Karpas-422 (cell line): Measurements from ENCODE around the gene ID1. TPM values are rescaled to one million over a fixed set of nuclear protein-coding genes. Genes with fewer than 3 reads are reported as not detected.

Source experiments
- DNase-seq: peaks from one replicate; pipeline ENCODE4 v3.0.0-alpha.2; 2015
- H2AFZ ChIP-seq: fragments of 200-600 bp; sonication (generic); 2 replicates; pipeline ENCODE4 v1.6.1; 2014; ENCODE audit warnings: antibody characterized with exemption, low read length, mixed read lengths
- H3K27ac ChIP-seq: fragments of 200-600 bp; sonication (generic); 2 replicates; pipeline ENCODE4 v1.5.1; 2014; ENCODE audit warnings: mild to moderate bottlenecking, low read length, moderate library complexity
- H3K27me3 ChIP-seq: fragments of 200-600 bp; sonication (generic); 2 replicates; pipeline ENCODE4 v1.6.1; 2014; ENCODE audit warnings: low read length, mixed read lengths
- H3K36me3 ChIP-seq: fragments of 200-600 bp; sonication (generic); 2 replicates; pipeline ENCODE4 v1.6.1; 2014; ENCODE audit warnings: low read length, mixed read lengths; ENCODE audit not compliant: insufficient read depth
- H3K4me1 ChIP-seq: fragments of 200-600 bp; sonication (generic); 2 replicates; pipeline ENCODE4 v1.6.1; 2014; ENCODE audit warnings: mild to moderate bottlenecking, low read length, mixed read lengths
- H3K4me2 ChIP-seq: fragments of 200-600 bp; sonication (generic); 2 replicates; pipeline ENCODE4 v1.6.1; 2014; ENCODE audit warnings: low read length, low read depth, mild to moderate bottlenecking; ENCODE audit not compliant: poor library complexity, severe bottlenecking
- H3K4me3 ChIP-seq: fragments of 200-600 bp; sonication (generic); 2 replicates; pipeline ENCODE4 v1.5.1; 2014; ENCODE audit warnings: mild to moderate bottlenecking, antibody characterized with exemption, low read length, mixed read lengths
- H3K79me2 ChIP-seq: fragments of 200-600 bp; sonication (generic); 2 replicates; pipeline ENCODE4 v1.6.1; 2014; ENCODE audit warnings: mild to moderate bottlenecking, low read length, mixed read lengths
- H3K9ac ChIP-seq: fragments of 200-600 bp; sonication (generic); 2 replicates; pipeline ENCODE4 v1.6.0; 2014; ENCODE audit warnings: low read length
- H3K9me2 ChIP-seq: fragments of 200-600 bp; sonication (generic), shearing (Covaris generic); replicated peaks from 2 replicates; pipeline ENCODE4 v1.6.0; 2014; ENCODE audit warnings: mild to moderate bottlenecking, low read length, moderate library complexity; ENCODE audit not compliant: insufficient read depth
- H3K9me3 ChIP-seq: fragments of 300-700, 200-600 bp; sonication (generic); 2 replicates; pipeline ENCODE4 v1.6.1; 2014; ENCODE audit warnings: low read length, mixed read lengths
- H4K20me1 ChIP-seq: fragments of 200-600 bp; sonication (generic); 2 replicates; pipeline ENCODE4 v1.6.1; 2014; ENCODE audit warnings: mild to moderate bottlenecking, antibody characterized with exemption, low read length, low read depth; ENCODE audit not compliant: insufficient read depth
- total RNA-seq: library from RNA; depleted of rRNA; stranded (reverse); fragments of >200 nt; shearing (Covaris generic); gene quantifications from 2 replicates; pipeline ENCODE4 v1.2.3, GENCODE V29; 2014; ENCODE audit warnings: low replicate concordance; rRNA removed

The ID1 gene, protein sequence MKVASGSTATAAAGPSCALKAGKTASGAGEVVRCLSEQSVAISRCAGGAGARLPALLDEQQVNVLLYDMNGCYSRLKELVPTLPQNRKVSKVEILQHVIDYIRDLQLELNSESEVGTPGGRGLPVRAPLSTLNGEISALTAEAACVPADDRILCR
- total RNA-seq = 5.0 TPM in 1 of 2 replicates, not detected in the other

DNA sequence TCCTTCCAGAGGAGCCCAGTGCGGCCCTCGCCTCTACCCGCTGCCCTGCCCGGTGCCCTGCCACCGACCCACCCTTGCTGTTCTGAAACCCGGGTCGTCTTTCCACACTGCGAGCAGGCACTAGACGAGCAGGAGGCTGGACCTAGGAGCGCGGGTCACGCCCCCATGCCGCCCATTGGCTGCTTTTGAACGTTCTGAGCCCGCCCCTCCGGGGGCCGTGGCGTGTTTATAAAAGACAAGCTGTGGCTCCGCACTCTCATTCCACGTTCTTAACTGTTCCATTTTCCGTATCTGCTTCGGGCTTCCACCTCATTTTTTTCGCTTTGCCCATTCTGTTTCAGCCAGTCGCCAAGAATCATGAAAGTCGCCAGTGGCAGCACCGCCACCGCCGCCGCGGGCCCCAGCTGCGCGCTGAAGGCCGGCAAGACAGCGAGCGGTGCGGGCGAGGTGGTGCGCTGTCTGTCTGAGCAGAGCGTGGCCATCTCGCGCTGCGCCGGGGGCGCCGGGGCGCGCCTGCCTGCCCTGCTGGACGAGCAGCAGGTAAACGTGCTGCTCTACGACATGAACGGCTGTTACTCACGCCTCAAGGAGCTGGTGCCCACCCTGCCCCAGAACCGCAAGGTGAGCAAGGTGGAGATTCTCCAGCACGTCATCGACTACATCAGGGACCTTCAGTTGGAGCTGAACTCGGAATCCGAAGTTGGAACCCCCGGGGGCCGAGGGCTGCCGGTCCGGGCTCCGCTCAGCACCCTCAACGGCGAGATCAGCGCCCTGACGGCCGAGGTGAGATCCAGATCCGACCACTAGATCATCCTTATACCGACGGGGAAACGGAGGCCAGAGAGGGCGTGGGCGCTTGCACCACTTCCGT, at the start of gene ID1:
Gene ID1 (plus strand): TSS at position 259 of the 871 bp plus-strand sequence. CDS start 99 bp downstream, at position 358.
- Histone ChIP-seq H3K9me3 (no peaks in the 10 kb centered on the region), H3K36me3 (no peaks in the 10 kb centered on the region), H3K4me3 (peak within 1 kb of the TSS; percentile 79), H3K27ac (no peak within 1 kb of the TSS), H3K79me2 (no peaks in the 10 kb centered on the region), H3K9me2 (no peaks in the 10 kb centered on the region), H4K20me1 (no peaks in the 10 kb centered on the region; the same call in 1 of the 2 replicates), H3K4me1 (peaks cover 19% of the 10 kb centered on the region), H3K9ac (peak within 1 kb of the TSS; percentile 54), H3K27me3 (no peaks in the 10 kb centered on the region), H2AFZ (peak within 1 kb of the TSS; percentile 99), H3K4me2 (peak within 1 kb of the TSS; percentile 98)
- DNase-seq = peak; percentile 94

DNA sequence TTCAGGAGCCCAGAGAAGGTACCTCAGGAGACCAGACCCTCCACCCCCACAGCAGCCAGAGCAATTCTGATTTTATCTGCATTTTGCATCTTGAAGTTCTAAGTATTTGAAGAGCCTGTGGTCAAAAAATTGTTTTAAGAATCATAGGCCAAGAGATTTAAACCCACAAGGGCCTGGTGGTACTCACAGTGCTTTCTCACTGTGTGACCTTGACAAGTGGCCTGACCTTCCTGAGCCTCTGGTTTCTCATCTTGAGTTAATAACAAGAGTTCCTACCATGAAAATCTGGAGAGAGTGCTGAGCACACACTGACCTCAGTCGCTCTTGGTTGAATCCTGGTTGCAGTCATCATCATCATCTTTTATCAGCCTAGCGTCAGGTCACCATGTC, 45.4 kb upstream of the ID1 start:
- no peaks in the 10 kb centered on the region for H3K79me2 ChIP-seq
- H3K27me3 ChIP-seq = no peaks in the 10 kb centered on the region
- no peak for DNase-seq
- H3K9ac ChIP-seq = no peak overlapping the region
- no peak overlapping the region for H3K4me3 ChIP-seq
- H3K36me3 ChIP-seq = peaks cover 39% of the 10 kb centered on the region
- no peaks in the 10 kb centered on the region for H4K20me1 ChIP-seq
- H2AFZ ChIP-seq = no peak overlapping the region
- no peaks in the 10 kb centered on the region for H3K9me2 ChIP-seq
- no peaks in the 10 kb centered on the region for H3K4me1 ChIP-seq
- H3K27ac ChIP-seq = no peak overlapping the region
- no peaks in the 10 kb centered on the region for H3K9me3 ChIP-seq
- H3K4me2 ChIP-seq = no peak overlapping the region

DNA sequence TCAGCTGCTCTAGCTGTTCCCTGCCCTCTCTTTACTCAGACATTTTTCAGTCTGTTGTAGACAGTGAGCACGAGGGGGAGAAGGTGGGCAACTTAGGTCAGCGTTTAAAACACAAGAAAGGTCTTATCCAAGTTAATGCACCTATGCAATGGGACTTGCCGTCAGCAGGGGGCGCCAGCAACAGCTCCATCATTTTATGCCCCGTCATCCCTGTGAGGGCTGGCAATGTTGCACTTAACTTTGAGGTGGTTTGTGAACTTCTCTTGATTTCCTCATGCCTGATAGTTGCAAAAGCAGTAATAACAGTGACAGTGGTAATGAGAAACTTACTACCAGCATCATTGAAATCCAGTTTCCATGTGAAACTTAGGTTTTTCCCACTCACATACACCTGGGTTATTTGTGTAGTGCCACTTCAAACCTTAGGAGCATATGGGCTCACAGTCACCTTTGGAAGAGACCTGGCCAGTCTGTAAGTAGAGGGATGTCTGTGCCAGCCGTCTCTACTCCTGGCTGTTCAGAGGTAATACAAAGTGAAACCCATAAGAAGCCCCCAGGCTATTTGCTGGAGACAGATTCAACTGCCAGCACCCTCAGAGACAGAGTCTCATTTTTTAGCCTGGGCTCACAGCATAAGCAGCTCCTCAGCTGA, 44.9 kb upstream of the ID1 start:
- Histone ChIP-seq H3K4me3 (no peak overlapping the region), H3K9me2 (no peaks in the 10 kb centered on the region), H4K20me1 (no peaks in the 10 kb centered on the region), H3K27me3 (no peaks in the 10 kb centered on the region), H3K36me3 (peaks cover 39% of the 10 kb centered on the region), H2AFZ (no peak overlapping the region), H3K4me2 (no peak overlapping the region), H3K27ac (no peak overlapping the region), H3K79me2 (no peaks in the 10 kb centered on the region), H3K9me3 (no peaks in the 10 kb centered on the region), H3K4me1 (no peaks in the 10 kb centered on the region), H3K9ac (no peak overlapping the region)
- DNase-seq = peak; percentile 82

DNA sequence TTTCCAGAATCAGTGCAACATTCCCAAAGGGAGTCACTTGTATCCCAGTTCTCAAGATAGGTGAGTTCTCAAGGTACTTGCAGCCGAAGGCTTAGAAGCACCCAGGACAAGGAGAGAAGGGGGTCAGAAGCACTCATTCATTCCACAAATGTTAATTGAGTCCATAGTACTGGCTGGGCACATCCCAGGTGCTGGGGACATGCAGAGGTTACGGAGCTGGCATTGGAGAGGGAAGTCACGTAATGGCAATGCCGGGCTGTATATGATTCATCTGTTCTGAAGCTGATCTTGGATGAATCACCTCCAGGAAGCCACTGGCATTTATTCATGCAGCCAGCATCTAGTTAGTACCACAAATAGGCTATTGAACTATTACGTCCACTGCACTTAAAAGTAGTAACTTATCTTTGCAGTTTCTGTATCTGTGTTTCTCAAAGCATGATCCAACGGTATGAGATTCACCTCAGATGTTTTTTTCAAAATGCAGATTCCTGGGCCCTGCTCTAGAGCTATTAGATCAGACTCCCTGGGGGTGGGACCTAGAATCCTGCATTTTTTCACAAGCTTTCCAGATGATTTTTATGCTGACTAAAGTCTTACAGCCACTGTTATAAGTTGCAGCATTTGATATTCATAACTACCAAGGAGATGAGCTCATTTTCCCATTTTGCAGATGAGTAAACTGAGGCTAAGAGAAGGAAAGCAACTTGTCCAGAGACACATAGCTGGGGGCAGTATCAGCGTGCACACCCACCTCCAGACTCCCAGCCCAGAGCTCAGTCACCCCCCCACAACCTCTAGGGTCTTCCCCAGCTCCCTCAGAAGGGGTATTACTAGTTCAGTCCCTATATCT, 44.1 kb upstream of the ID1 start:
- Histone ChIP-seq H3K9me2 (no peaks in the 10 kb centered on the region), H4K20me1 (no peaks in the 10 kb centered on the region), H3K9me3 (no peaks in the 10 kb centered on the region), H3K4me1 (no peaks in the 10 kb centered on the region; the same call in 1 of the 2 replicates), H3K79me2 (no peaks in the 10 kb centered on the region), H2AFZ (no peak overlapping the region), H3K36me3 (peaks cover 39% of the 10 kb centered on the region), H3K9ac (no peak overlapping the region), H3K27me3 (no peaks in the 10 kb centered on the region), H3K27ac (no peak overlapping the region), H3K4me3 (no peak overlapping the region), H3K4me2 (no peak overlapping the region)
- DNase-seq = no peak

DNA sequence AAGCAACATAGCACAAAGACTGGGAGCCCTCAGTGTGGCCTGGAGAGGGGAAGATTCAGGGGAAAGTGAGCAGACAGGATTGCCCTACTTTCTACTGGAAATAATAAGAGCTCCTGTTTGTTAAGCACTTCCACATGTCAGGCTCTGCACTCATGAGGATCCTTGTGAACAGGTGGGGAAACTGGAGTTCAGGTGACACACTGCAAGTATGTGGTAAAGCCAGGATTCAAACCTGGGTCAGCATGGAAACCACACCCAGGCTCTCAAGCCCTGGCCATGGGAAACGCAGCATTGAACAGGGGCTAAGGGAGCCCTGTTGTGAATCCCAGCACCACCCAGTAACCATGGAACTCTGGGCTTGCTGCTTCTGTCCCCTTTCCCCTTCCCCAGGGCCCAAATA, 42.8 kb upstream of the ID1 start:
- Histone ChIP-seq H4K20me1 (no peaks in the 10 kb centered on the region), H3K9ac (no peak overlapping the region), H3K36me3 (peaks cover 39% of the 10 kb centered on the region), H3K27me3 (no peaks in the 10 kb centered on the region), H3K4me2 (no peak overlapping the region), H3K27ac (no peak overlapping the region), H3K9me3 (no peaks in the 10 kb centered on the region), H3K9me2 (no peaks in the 10 kb centered on the region), H3K4me1 (peaks cover 2% of the 10 kb centered on the region; the same call in 1 of the 2 replicates), H3K4me3 (no peak overlapping the region), H3K79me2 (no peaks in the 10 kb centered on the region), H2AFZ (no peak overlapping the region)
- no peak for DNase-seq

DNA sequence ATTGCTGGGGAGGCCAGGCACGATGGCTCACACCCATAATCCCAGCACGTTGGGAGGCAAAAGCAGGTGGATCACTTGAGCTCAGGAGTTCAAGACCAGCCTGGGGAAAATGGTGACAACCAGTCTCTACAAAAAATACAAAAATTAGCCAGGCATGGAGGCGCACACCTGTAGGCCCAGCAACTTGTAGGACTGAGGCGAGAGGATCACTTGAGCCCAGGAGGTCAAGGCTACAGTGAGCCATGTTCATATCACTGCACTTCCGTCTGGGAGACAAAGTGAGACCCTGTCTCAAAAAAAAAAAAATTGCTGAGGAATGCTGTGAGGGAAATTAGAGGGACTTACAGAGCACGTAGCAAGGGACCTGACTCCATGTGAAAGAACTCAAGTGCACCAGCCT, 40.8 kb upstream of the ID1 start:
- no peaks in the 10 kb centered on the region for H3K9me3 ChIP-seq
- no peak overlapping the region for H3K9ac ChIP-seq
- DNase-seq = no peak
- no peaks in the 10 kb centered on the region for H3K27me3 ChIP-seq
- H3K27ac ChIP-seq = no peak overlapping the region
- H3K79me2 ChIP-seq = no peaks in the 10 kb centered on the region
- H2AFZ ChIP-seq = no peak overlapping the region
- peaks cover 39% of the 10 kb centered on the region for H3K36me3 ChIP-seq
- no peak overlapping the region for H3K4me2 ChIP-seq
- no peaks in the 10 kb centered on the region for H4K20me1 ChIP-seq
- peaks cover 2% of the 10 kb centered on the region; the same call in 1 of the 2 replicates for H3K4me1 ChIP-seq
- H3K9me2 ChIP-seq = no peaks in the 10 kb centered on the region
- no peak overlapping the region for H3K4me3 ChIP-seq

DNA sequence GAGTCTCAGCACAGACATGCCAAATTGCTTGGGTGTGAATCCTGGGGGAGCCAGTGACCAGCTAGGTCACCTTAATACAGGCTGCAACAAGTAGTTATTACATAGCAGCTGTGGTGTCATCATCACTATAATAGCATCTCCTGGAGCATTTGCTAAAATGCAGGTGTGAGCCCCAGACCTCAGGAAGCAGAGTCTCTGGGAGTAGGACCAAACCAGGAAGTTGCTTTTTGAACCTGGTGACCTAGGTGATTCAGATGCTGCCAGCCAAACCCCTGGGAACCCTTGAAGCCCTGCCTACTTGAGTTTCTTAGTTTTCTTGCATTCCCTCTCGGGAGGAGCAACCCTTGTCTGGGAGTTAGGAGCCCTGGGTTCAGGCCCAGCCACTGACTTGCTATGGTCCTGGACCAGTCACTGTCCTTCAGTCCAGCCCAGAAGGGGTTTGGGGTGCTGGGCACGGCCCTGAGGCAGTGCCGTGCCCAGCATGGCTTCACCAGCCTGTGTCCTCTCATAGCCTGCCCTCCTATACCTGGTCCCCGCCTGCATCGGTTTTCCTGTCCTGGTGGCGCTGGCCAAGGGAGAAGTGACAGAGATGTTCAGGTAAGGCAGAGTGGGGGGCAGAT, 39.3 kb upstream of the ID1 start:
- no peaks in the 10 kb centered on the region for H3K9me3 ChIP-seq
- no peaks in the 10 kb centered on the region for H3K79me2 ChIP-seq
- H3K36me3 ChIP-seq = peaks cover 36% of the 10 kb centered on the region
- peaks cover 2% of the 10 kb centered on the region; the same call in 1 of the 2 replicates for H3K4me1 ChIP-seq
- no peaks in the 10 kb centered on the region for H3K27me3 ChIP-seq
- no peaks in the 10 kb centered on the region for H4K20me1 ChIP-seq
- no peak overlapping the region for H3K9ac ChIP-seq
- H3K4me2 ChIP-seq = no peak overlapping the region
- H3K4me3 ChIP-seq = no peak overlapping the region
- H3K27ac ChIP-seq = no peak overlapping the region
- no peak for DNase-seq
- no peak overlapping the region for H2AFZ ChIP-seq
- H3K9me2 ChIP-seq = no peaks in the 10 kb centered on the region
